ENCODE data around the gene UNC5C.

DNA sequence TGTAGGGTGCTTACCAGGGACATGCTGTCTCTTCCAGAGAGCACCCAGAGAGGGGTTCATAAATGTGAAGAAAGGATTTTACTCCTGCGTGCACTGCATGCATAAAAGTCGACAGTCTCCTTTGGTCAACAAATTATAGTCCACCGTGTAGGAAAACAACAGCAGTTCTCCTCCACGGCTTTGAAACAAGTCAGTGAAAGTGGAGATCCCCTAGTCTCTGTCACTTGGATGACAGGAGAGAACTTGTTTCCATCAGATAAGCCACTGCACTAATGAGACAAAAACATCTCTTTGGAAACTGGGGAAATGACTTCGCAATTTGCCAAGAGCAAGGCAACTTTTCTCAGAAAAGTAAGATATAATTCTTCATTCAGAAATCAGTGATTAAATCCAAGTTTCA, 9.7 kb downstream of the UNC5C start:
- TF ChIP-seq, protein P1, sequence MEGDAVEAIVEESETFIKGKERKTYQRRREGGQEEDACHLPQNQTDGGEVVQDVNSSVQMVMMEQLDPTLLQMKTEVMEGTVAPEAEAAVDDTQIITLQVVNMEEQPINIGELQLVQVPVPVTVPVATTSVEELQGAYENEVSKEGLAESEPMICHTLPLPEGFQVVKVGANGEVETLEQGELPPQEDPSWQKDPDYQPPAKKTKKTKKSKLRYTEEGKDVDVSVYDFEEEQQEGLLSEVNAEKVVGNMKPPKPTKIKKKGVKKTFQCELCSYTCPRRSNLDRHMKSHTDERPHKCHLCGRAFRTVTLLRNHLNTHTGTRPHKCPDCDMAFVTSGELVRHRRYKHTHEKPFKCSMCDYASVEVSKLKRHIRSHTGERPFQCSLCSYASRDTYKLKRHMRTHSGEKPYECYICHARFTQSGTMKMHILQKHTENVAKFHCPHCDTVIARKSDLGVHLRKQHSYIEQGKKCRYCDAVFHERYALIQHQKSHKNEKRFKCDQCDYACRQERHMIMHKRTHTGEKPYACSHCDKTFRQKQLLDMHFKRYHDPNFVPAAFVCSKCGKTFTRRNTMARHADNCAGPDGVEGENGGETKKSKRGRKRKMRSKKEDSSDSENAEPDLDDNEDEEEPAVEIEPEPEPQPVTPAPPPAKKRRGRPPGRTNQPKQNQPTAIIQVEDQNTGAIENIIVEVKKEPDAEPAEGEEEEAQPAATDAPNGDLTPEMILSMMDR (conservative IDR thresholded peaks at IDR 0.05; ENCODE audit: low read length) = no peak
- no peak for TF ChIP-seq EZH2phosphoT487 (IDR thresholded peaks at IDR 0.05; ENCODE audit: borderline replicate concordance, low read depth, low read length)
